Endothelial cell of umbilical vein (primary cell): ENCODE measurements around the gene KCNQ2. TPM values are rescaled to one million over a fixed set of nuclear protein-coding genes. Genes with fewer than 3 reads are reported as not detected.

Source experiments
- BruUV-seq: library from RNA; stranded (reverse); fragments of 400-500 nt; replicated peaks from 2 replicates; lab custom pipeline; 2021; lab: Mats Ljungman, UMichigan
- CTCF ChIA-PET: fragments of 300-600, 350-600 bp; sonication (Branson Sonifier 250); formaldehyde crosslinking; loops from one replicate; lab custom pipeline; 2021; ENCODE audit warnings: antibody characterized with exemption, inconsistent platforms; lab: Charles Lee
- POLR2A ChIA-PET: fragments of 300-600, 350-600 bp; sonication (Branson Sonifier 250); formaldehyde crosslinking; loops from one replicate; lab custom pipeline; 2021; ENCODE audit warnings: antibody characterized with exemption, inconsistent platforms; lab: Charles Lee
- DNase-seq: peaks from one replicate; pipeline ENCODE4 v3.0.0-alpha.2; 2011; ENCODE audit warnings: low read depth, low spot score
- FAIRE-seq: peaks from 2 replicates; lab custom pipeline; 2011; peaks lifted over from hg19 to GRCh38; lab: Jason Lieb, UNC
- H2AFZ ChIP-seq: 2 replicates; pipeline ENCODE4 v1.6.0; 2012; ENCODE audit warnings: low read depth, low read length, control low read depth, inconsistent platforms
- H3K27ac ChIP-seq: 2 replicates; pipeline ENCODE4 v1.5.1; 2011; ENCODE audit warnings: low read depth, mild to moderate bottlenecking, control low read depth, low read length, moderate library complexity; ENCODE audit not compliant: insufficient read depth
- H3K27me3 ChIP-seq, 2 experiments: 2 replicates each; pipeline versions ENCODE4 v1.6.0 to v1.6.1; 2011; ENCODE audit warnings: low read length in 2 of 2, mixed read lengths in 1 of 2; ENCODE audit not compliant: control insufficient read depth in 2 of 2, insufficient read depth in 2 of 2
- H3K36me3 ChIP-seq, 2 experiments: 2 replicates in 1 of 2; 3 replicates in 1 of 2; pipeline ENCODE4 v1.5.1; 2011; ENCODE audit warnings: low read length in 2 of 2, mild to moderate bottlenecking in 1 of 2, moderate library complexity in 1 of 2; ENCODE audit not compliant: control insufficient read depth in 2 of 2, insufficient read depth in 2 of 2; ENCODE audit errors: extremely low read depth in 1 of 2
- H3K4me1 ChIP-seq: 3 replicates; pipeline ENCODE4 v1.5.1; 2011; ENCODE audit warnings: mild to moderate bottlenecking, low read length; ENCODE audit not compliant: control insufficient read depth, insufficient read depth; ENCODE audit errors: extremely low read depth
- H3K4me2 ChIP-seq: 2 replicates; pipeline ENCODE4 v1.6.1; 2011; ENCODE audit warnings: low read length, control low read depth, mixed read lengths; ENCODE audit not compliant: insufficient read depth
- H3K4me3 ChIP-seq, 3 experiments: fragments of 200-600 bp in 1 of 3; sonication (generic), shearing (Covaris generic) in 1 of 3; replicated peaks in 1 of 3; 2 replicates each; pipeline ENCODE4 v1.5.1; 2011 to 2016; ENCODE audit warnings: control low read depth in 3 of 3, low read length in 3 of 3, mild to moderate bottlenecking in 2 of 3, inconsistent platforms in 1 of 3, low read depth in 1 of 3, moderate library complexity in 1 of 3; ENCODE audit not compliant: insufficient read depth in 1 of 3
- H3K79me2 ChIP-seq: 2 replicates; pipeline ENCODE4 v1.6.0; 2012; ENCODE audit warnings: low read length, inconsistent platforms; ENCODE audit not compliant: control insufficient read depth, insufficient read depth
- H3K9ac ChIP-seq: replicated peaks from 2 replicates; pipeline ENCODE3; 2011; ENCODE audit warnings: low read length, control low read depth; ENCODE audit not compliant: insufficient read depth; ENCODE audit errors: extremely low read depth
- H3K9me1 ChIP-seq: replicated peaks from 3 replicates; pipeline ENCODE4 v1.6.0; 2011; ENCODE audit warnings: mild to moderate bottlenecking, low read length; ENCODE audit not compliant: control insufficient read depth, insufficient read depth; ENCODE audit errors: extremely low read depth
- H3K9me3 ChIP-seq: replicated peaks from 2 replicates; pipeline ENCODE4 v1.5.1; 2012; ENCODE audit warnings: low read length, inconsistent platforms; ENCODE audit not compliant: control insufficient read depth, insufficient read depth
- H4K20me1 ChIP-seq: replicated peaks from 2 replicates; pipeline ENCODE3; 2011; ENCODE audit warnings: mild to moderate bottlenecking, low read length; ENCODE audit not compliant: control insufficient read depth, insufficient read depth; ENCODE audit errors: extremely low read depth
- CTCF ChIP-seq, 2 donors: IDR thresholded peaks; 1 replicate in 1 of 2; 2 replicates in 1 of 2; pipeline ENCODE4 v1.5.1; 2011; ENCODE audit warnings: low read length in 2 of 2, mild to moderate bottlenecking in 2 of 2, moderate library complexity in 2 of 2, control low read depth in 1 of 2, inconsistent platforms in 1 of 2, low read depth in 1 of 2; ENCODE audit not compliant: insufficient read depth in 1 of 2; ENCODE audit errors: extremely low read depth in 1 of 2
- EZH2 ChIP-seq: IDR thresholded peaks from 2 replicates; pipeline ENCODE4 v1.6.1; 2012; ENCODE audit warnings: borderline replicate concordance, low read depth, mild to moderate bottlenecking, moderate library complexity, low read length, inconsistent platforms; ENCODE audit not compliant: severe bottlenecking
- FOS ChIP-seq: IDR thresholded peaks from 2 replicates; pipeline ENCODE4 v1.6.1; 2011; ENCODE audit warnings: mild to moderate bottlenecking, low read length, moderate library complexity, borderline replicate concordance; ENCODE audit not compliant: insufficient read depth
- GATA2 ChIP-seq: IDR thresholded peaks from 2 replicates; pipeline ENCODE4 v1.7.0; 2011; ENCODE audit warnings: low read depth, mild to moderate bottlenecking, moderate library complexity, mixed read lengths, low read length; ENCODE audit not compliant: insufficient read length, insufficient read depth
- JUN ChIP-seq: IDR thresholded peaks from 2 replicates; pipeline ENCODE4 v1.6.1; 2011; ENCODE audit warnings: borderline replicate concordance, low read depth; ENCODE audit not compliant: insufficient read length, insufficient read depth
- MAX ChIP-seq: IDR thresholded peaks from 2 replicates; pipeline ENCODE4 v1.6.1; 2011; ENCODE audit not compliant: insufficient read depth, insufficient read length
- MYC ChIP-seq: IDR thresholded peaks from one replicate; pipeline ENCODE4 v1.6.1; 2011; ENCODE audit warnings: mild to moderate bottlenecking, low read depth, low read length
- POLR2A ChIP-seq: IDR thresholded peaks from 2 replicates; pipeline ENCODE4 v1.6.1; 2012; ENCODE audit warnings: low read depth, mild to moderate bottlenecking, control low read depth, low read length
- POLR2AphosphoS5 ChIP-seq: IDR thresholded peaks from 2 replicates; pipeline ENCODE4 v1.6.1; 2012; ENCODE audit warnings: low read depth, mild to moderate bottlenecking, control low read depth, low read length, moderate library complexity; ENCODE audit not compliant: insufficient read depth
- dilution Hi-C: fragments of 300-500 bp; cut with MboI; formaldehyde crosslinking; loops from one replicate; pipeline ENCODE4 v1.15.0; 2019; ENCODE audit warnings: low sequenced_read_pairs; ENCODE audit not compliant: extremely low pct_ligation_motif_present
- intact Hi-C: fragments of 100-400 bp; cut with micrococcal nuclease; formaldehyde crosslinking; loops from one replicate; pipeline ENCODE4 v1.10.0; 2022
- polyA plus RNA-seq, 4 experiments: library from polyadenylated mRNA; depleted of rRNA in 3 of 4; stranded (reverse) in 3 of 4; unstranded in 1 of 4; fragments of >200 nt; gene quantifications; 2 replicates each; pipeline versions ENCODE4 v1.2.1 to v1.2.3, GENCODE V29; 2011 to 2012; ENCODE audit warnings: missing spikeins in 1 of 4
- total RNA-seq: library from RNA; stranded (reverse); gene quantifications from 2 replicates; pipeline ENCODE4 v1.2.3, GENCODE V29; 2021

KCNQ2 gene
- total and polyA plus RNA-seq, 2 donors (not counting 3 experiments of a cell fraction or from before 2014, with no cell fraction given), result not detected

GRCh38 chr20:63466250-63466825, 6.1 kb downstream of the KCNQ2 start:
- Histone ChIP-seq H3K9me3 (no peaks in the 10 kb centered on the region), H4K20me1 (no peaks in the 10 kb centered on the region), H3K9ac (no peak overlapping the region), H3K9me1 (no peaks in the 10 kb centered on the region), H2AFZ (no peak overlapping the region), H3K4me2 (no peak overlapping the region), H3K36me3 (no peaks in the 10 kb centered on the region), H3K27me3 (peaks cover 8 to 10% of the 10 kb centered on the region in 2 experiments), H3K79me2 (no peaks in the 10 kb centered on the region), H3K27ac (no peak overlapping the region), H3K4me3 (no peak overlapping the region), H3K4me1 (no peaks in the 10 kb centered on the region)
- DNase-seq (no peak), FAIRE-seq (no peak)
- BruUV-seq, result no TSS peak
- TF ChIP-seq EZH2 (no peak), MAX (no peak), POLR2A (no peak)
- dilution Hi-C loops, result no loop called here
- POLR2A ChIA-PET, result no interaction called here
- CTCF ChIA-PET, result no interaction called here
- intact Hi-C loops, result no loop called here

- intact Hi-C loops, result no loop called here
- H3K9ac ChIP-seq, result no peak overlapping the region
- ChIA-PET CTCF (interaction anchor here (2.7 kb wide), 1 partner anchor 31 kb away, joined by 9 read pairs; no protein-coding TSS in a partner anchor), POLR2A (no interaction called here)
- dilution Hi-C loops, result no loop called here
- H3K4me1 ChIP-seq, result no peaks in the 10 kb centered on the region
- H3K27me3 ChIP-seq, result peaks cover 4 to 6% of the 10 kb centered on the region in 2 experiments
- H3K9me1 ChIP-seq, result no peaks in the 10 kb centered on the region
- H2AFZ ChIP-seq, result no peak overlapping the region
- H3K9me3 ChIP-seq, result no peaks in the 10 kb centered on the region
- H3K4me2 ChIP-seq, result no peak overlapping the region
- H4K20me1 ChIP-seq, result no peaks in the 10 kb centered on the region
- H3K36me3 ChIP-seq, result no peaks in the 10 kb centered on the region
- BruUV-seq, result no TSS peak
- no peak overlapping the region for H3K4me3 ChIP-seq
- FAIRE-seq (no peak), DNase-seq (no peak)
- no peak overlapping the region for H3K27ac ChIP-seq
- H3K79me2 ChIP-seq, result no peaks in the 10 kb centered on the region
- TF ChIP-seq EZH2, result no peak
- TF ChIP-seq CTCF (IDR thresholded peaks at IDR 0.05; ENCODE audit: extremely low read depth in 1 of 2, insufficient read depth in 1 of 2, low read depth in 1 of 2, low read length in 2 of 2), result no peak
- TF ChIP-seq MYC, result no peak
- TF ChIP-seq JUN, result no peak
- no peak for TF ChIP-seq POLR2AphosphoS5
- TF ChIP-seq MAX, result no peak
- no peak for TF ChIP-seq GATA2
- no peak for TF ChIP-seq FOS
- TF ChIP-seq POLR2A, result no peak
Observed at GRCh38 chr20:63465380-63466249, 6.8 kb downstream of the KCNQ2 start.
